GM10266 (cell line): Measurements from ENCODE around the gene EEF2.

Source experiments
- DNase-seq: peaks from one replicate; pipeline ENCODE4 v3.0.0; 2012; ENCODE audit errors: extremely low spot score
- TF ChIP-seq, protein P1 (sequence below): IDR thresholded peaks from 2 replicates; pipeline ENCODE4 v1.5.1; 2012; ENCODE audit warnings: mild to moderate bottlenecking, low read depth; ENCODE audit not compliant: control insufficient read depth, insufficient read depth; ENCODE audit errors: missing control alignments

EEF2 gene

DNA sequence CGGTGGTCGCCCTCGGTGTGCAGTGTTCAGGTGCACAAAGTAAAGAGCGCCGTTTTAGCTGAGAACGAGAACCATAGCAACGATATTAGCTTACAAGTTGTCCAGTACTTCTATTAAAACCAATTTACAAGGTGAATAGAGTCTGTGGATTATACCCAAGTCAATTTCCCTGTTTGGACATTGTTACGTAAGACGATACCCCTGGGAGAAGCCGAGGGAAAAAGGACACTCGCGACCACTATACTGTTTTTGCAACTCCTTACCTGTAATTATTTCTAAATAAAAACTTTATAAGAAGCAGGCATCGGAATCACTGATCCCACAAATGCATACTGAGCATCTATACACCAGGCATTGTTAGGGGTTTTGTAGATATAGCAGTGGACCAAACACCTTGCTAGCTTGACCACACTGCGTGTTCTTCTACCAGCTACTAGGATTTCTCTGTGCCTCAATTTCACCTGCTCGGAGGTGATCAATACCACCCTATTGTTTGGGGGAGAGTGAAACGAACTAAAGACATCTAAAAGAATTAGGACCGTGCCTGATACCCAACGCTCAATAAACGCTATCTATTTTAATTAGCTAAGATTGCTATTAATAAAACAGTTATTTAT lies 488 bp upstream of the EEF2 start:
- TF ChIP-seq, protein P1, sequence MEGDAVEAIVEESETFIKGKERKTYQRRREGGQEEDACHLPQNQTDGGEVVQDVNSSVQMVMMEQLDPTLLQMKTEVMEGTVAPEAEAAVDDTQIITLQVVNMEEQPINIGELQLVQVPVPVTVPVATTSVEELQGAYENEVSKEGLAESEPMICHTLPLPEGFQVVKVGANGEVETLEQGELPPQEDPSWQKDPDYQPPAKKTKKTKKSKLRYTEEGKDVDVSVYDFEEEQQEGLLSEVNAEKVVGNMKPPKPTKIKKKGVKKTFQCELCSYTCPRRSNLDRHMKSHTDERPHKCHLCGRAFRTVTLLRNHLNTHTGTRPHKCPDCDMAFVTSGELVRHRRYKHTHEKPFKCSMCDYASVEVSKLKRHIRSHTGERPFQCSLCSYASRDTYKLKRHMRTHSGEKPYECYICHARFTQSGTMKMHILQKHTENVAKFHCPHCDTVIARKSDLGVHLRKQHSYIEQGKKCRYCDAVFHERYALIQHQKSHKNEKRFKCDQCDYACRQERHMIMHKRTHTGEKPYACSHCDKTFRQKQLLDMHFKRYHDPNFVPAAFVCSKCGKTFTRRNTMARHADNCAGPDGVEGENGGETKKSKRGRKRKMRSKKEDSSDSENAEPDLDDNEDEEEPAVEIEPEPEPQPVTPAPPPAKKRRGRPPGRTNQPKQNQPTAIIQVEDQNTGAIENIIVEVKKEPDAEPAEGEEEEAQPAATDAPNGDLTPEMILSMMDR, result no peak
- no peak for DNase-seq

DNA sequence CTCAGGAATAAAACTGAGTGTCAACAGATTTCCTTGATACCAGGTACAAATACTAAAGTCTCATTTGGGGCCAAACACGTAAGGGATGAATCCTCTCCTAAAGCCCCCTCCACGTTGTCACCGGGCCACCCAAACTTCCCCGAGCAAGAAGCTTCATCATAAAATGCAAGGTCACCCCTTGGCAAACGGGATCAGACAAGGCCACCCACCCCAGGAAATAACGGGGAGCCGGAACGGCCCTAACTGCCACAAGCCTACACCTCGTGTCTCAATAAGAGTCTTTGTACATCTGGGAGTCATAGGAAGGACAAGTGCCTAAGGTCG lies 717 bp downstream of the EEF2 start:
- DNase-seq, result no peak
- TF ChIP-seq, protein P1, result no peak

DNA sequence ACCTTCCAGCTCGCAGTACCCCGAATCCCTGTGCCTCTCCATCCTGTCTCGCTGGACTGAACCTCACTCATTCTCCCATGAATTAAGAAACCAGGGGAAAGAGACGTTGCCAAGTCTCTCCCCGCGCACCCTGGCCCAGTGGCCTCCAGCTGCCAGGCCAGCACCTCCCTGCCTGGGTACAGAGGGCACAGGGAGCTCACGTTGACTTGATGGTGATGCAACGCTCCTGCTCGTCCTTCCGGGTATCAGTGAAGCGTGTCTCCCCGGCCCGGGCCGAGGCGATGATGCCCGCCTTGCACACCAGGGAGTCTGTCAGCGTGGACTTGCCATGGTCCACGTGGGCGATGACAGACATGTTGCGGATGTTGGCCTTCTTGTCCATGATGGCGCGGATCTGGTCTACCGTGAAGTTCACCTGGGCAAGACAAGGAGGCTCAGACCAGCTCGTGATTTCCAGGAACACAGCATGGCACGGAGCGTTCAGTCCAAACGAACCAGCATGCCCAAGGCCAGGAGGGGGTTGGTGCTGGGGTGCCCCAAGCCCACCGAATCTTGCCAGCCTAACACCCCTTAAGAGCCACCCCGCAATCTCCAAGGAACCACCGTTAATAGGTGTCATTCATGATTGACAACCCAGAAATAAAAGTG lies 1.2 kb downstream of the EEF2 start:
- DNase-seq, result no peak
- TF ChIP-seq, protein P1, result no peak

DNA sequence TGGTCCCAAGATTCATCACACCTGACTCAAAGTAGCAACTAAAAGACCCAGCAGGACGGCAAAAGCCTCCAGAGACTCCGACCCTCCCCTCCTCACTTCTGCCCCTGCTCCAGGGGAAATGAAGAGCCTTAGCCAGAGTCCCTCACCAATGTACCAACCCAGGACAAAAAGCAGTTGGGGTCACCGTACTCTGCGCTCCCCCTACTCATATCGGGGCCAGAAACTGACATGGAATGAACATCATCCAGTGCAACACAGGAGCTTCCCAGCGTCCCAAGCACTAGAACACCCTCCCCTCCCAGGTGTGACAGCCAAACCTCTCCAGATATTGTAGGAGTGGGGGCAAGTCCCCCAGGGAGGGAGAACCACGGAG lies 1.7 kb downstream of the EEF2 start:
- TF ChIP-seq, protein P1, result no peak
- DNase-seq, result no peak

DNA sequence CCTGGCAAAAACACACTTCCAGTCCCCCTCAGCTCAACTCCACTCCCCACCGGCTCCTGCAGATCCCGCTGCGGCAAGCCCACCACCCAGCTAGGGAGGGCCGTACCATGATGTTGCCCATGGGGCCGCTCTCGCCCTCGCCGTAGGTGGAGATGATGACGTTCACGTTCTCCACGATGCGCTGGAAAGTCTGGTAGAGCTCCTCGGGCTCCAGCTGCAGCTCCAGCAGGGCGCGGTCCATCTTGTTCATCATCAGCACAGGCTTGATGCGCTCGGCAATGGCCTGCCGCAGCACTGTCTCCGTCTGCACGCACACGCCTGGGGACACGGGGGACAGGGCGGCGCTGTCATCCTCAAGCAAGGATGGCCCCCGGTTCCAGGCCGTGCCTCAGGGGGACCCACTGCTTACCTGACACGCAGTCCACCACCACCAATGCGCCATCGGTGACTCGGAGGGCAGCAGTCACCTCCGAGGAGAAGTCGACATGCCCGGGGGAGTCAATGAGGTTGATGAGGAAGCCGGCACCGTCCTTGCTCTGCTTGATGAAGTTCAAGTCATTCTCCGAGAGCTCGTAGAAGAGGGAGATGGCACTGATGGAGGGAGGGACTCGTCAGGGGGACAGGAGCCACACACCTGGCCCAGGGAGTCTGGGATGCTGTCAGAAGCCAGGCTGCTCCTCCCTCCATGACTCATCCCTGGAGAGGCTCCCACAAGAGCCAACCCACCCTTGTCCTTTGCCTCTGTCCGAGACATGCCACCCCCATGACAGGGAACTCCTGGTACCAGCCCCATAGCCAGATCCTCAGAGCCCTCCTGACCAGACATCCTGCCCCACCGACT lies 2.3 kb downstream of the EEF2 start:
- no peak for DNase-seq
- TF ChIP-seq, protein P1, result no peak

DNA sequence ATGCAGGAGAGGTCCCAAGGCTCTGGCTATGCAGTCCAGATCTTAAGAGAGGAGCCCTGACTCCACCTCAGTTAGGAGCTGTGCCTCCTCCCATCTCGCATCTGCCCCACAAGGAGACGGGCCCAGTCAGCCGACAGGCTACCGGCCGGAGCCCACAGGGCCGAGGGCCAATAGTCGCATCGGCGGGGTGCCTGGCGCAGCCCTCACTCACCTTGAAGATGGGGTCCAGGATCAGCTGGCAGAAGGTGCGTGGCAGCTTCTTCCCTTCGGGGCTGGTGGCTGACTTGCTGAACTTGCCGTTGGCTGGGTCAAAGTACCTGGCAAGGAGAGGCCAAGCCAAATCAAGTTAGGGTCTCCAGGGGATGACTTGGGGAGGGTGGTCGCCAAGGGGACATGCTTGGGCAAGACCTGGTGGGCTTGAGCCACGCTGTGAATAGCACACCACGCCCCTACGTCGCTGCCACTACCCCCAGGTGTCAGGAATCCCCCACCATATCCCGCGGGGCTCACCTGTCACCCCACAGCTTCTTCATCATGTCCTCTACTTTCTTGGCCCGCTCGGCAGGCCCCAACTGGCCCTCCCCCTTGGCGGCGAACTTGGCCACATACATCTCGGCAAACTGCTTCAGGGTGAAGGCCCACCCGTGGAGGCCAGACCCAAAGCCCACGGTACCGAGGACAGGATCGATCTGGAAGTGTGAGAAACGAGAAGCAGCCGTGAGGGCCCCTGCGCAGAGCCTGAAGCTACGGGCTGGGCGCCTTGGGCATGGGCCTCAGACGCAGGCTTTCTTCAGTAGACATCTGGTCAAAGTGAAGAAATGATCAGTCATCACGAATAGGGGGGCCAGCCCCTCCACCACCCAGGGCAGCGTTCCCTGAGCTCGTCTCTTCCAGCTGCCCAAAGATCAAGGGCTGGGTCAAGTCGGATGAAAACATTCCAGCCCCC lies 3.3 kb downstream of the EEF2 start:
- no peak for DNase-seq

More for the DNA sequence above, 3.3 kb downstream of the EEF2 start:
- TF ChIP-seq, protein P1, result no peak
